GM12873 (cell line): ENCODE results near the gene GLI3.

Source experiments
- CTCF ChIP-seq: IDR thresholded peaks from 2 replicates; pipeline ENCODE4 v1.5.1; 2012; ENCODE audit warnings: low read depth, mild to moderate bottlenecking, moderate library complexity, low read length, control low read depth; ENCODE audit not compliant: insufficient read depth; ENCODE audit errors: missing control alignments

GLI3 gene

GRCh38 chr7:41954976-41955375 is 282.0 kb downstream of the GLI3 start:
- TF ChIP-seq CTCF, result no peak

- TF ChIP-seq CTCF, result no peak
These were observed 288.5 kb downstream of the GLI3 start for GRCh38 chr7:41948503-41948902.

GRCh38 chr7:41943094-41943577 is 293.9 kb downstream of the GLI3 start:
- peak; percentile 94 for TF ChIP-seq CTCF

- no peak for TF ChIP-seq CTCF
These were observed 294.4 kb downstream of the GLI3 start for GRCh38 chr7:41942468-41943093.

- TF ChIP-seq CTCF, result peak; percentile 94
These were observed 296.2 kb downstream of the GLI3 start for GRCh38 chr7:41940760-41941343.

GRCh38 chr7:41938371-41938770 is 298.6 kb downstream of the GLI3 start:
- no peak for TF ChIP-seq CTCF

- no peak for TF ChIP-seq CTCF
These were observed 303.6 kb downstream of the GLI3 start for GRCh38 chr7:41933427-41933826.
